ENCODE data around the gene SLITRK5. TPM values are rescaled to one million over a fixed set of nuclear protein-coding genes. Genes with fewer than 3 reads are reported as not detected.

SLITRK5 gene
- total RNA-seq, 2 experiments from 2014 or later, result not detected

- POLR2A ChIA-PET, result no interaction called here
- peaks cover 1% of the 10 kb centered on the region for H3K9me3 Mint-ChIP-seq
- peaks cover 48% of the 10 kb centered on the region for H3K27me3 Mint-ChIP-seq
- peak; percentile 38 for DNase-seq
- H3K27ac Mint-ChIP-seq, result no peak overlapping the region
- no peaks in the 10 kb centered on the region for H3K36me3 Mint-ChIP-seq
- H3K4me1 Mint-ChIP-seq, result peaks cover 9% of the 10 kb centered on the region
- H3K4me3 Mint-ChIP-seq, result peak overlapping the region; percentile 54
- no peak for ATAC-seq (ENCODE audit: low read depth)
Measured at GRCh38 chr13:87677496-87678371, 6.6 kb downstream of the SLITRK5 start.

- ATAC-seq (ENCODE audit: low read depth) (no peak), DNase-seq (no peak)
- Mint-ChIP-seq H3K27ac (no peak overlapping the region), H3K4me1 (peaks cover 8% of the 10 kb centered on the region), H3K9me3 (peaks cover 1% of the 10 kb centered on the region), H3K36me3 (no peaks in the 10 kb centered on the region), H3K4me3 (peak overlapping the region; percentile 54), H3K27me3 (peaks cover 42% of the 10 kb centered on the region)
- POLR2A ChIA-PET, result no interaction called here
Measured at GRCh38 chr13:87678372-87678752, 7.2 kb downstream of the SLITRK5 start.

DNA sequence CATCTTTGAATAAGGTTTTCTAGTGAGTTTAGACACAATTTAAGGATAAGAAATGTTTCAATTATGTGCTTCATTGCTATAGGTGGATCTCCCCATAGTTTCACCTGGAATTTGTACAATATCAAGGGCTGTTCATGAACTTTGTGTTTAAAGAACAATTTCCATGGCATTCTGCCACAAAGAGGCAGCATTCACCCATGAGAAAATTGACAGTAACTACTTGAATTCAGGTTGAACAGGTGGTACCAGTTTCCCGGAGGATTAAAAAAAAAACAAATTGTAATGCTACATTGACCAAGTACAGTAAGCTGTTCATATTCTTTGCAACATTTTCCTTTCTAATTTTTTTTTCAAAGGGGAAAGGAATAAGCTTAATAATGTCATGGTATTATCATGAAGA, 9.1 kb downstream of the SLITRK5 start:
- DNase-seq (no peak), ATAC-seq (ENCODE audit: low read depth) (no peak)
- peaks cover 5% of the 10 kb centered on the region for H3K4me1 Mint-ChIP-seq
- H3K27me3 Mint-ChIP-seq, result peaks cover 29% of the 10 kb centered on the region
- no peaks in the 10 kb centered on the region for H3K9me3 Mint-ChIP-seq
- H3K27ac Mint-ChIP-seq, result no peak overlapping the region
- POLR2A ChIA-PET, result no interaction called here
- no peak overlapping the region for H3K4me3 Mint-ChIP-seq
- H3K36me3 Mint-ChIP-seq, result no peaks in the 10 kb centered on the region

GRCh38 chr13:87684850-87685742, 13.9 kb downstream of the SLITRK5 start:
- Mint-ChIP-seq H3K4me3 (no peak overlapping the region), H3K36me3 (no peaks in the 10 kb centered on the region), H3K27ac (no peak overlapping the region), H3K27me3 (no peaks in the 10 kb centered on the region), H3K4me1 (no peaks in the 10 kb centered on the region), H3K9me3 (no peaks in the 10 kb centered on the region)
- ATAC-seq (ENCODE audit: low read depth) (no peak), DNase-seq (no peak)
- POLR2A ChIA-PET, result no interaction called here

DNA sequence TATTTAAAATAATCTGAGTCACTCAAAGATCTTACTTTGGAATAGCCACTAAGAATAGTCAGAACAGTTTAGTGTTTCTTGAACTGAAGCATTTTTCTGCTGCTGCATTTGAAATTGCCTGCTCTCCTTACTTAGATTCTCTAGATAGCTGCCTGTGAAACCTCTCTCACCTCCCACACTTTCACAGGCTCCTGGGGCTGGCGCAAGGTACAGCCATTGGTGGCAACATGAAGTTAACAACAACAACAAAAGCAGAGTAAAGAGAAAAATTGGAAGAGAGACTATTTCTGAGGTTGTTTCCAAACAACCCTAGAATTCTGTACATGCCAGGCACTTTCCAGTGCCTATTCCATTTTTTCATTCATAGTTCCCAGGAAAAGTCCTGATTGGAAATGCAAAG, 25.3 kb downstream of the SLITRK5 start:
- Mint-ChIP-seq H3K27ac (no peak overlapping the region), H3K36me3 (no peaks in the 10 kb centered on the region), H3K4me1 (no peaks in the 10 kb centered on the region), H3K27me3 (no peaks in the 10 kb centered on the region), H3K9me3 (no peaks in the 10 kb centered on the region), H3K4me3 (no peak overlapping the region)
- no peak for ATAC-seq (ENCODE audit: low read depth)
- POLR2A ChIA-PET, result no interaction called here
- DNase-seq, result no peak

DNA sequence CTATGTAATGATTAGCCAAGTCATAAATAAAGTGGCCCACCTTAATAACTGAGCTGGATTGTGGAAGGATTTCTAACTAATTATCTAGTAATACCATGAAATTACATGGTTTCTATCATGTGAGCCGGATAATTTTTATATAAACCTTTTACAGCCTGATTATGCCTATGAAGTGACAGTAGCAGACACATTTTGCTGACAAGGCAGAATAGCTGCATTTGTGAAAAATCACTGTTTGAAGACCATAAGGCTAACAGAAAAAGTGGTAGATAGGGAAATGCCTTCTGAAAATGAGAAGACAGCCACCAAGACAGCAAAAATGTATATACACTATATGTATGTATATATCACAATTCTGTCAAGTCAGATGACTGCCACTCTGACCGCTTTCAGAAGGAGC, 27.1 kb downstream of the SLITRK5 start:
- H3K36me3 Mint-ChIP-seq, result no peaks in the 10 kb centered on the region
- DNase-seq (no peak), ATAC-seq (ENCODE audit: low read depth) (no peak)
- H3K9me3 Mint-ChIP-seq, result peaks cover 2% of the 10 kb centered on the region
- no peaks in the 10 kb centered on the region for H3K27me3 Mint-ChIP-seq
- H3K4me3 Mint-ChIP-seq, result no peak overlapping the region
- POLR2A ChIA-PET, result no interaction called here
- H3K4me1 Mint-ChIP-seq, result no peaks in the 10 kb centered on the region
- H3K27ac Mint-ChIP-seq, result no peak overlapping the region

DNA sequence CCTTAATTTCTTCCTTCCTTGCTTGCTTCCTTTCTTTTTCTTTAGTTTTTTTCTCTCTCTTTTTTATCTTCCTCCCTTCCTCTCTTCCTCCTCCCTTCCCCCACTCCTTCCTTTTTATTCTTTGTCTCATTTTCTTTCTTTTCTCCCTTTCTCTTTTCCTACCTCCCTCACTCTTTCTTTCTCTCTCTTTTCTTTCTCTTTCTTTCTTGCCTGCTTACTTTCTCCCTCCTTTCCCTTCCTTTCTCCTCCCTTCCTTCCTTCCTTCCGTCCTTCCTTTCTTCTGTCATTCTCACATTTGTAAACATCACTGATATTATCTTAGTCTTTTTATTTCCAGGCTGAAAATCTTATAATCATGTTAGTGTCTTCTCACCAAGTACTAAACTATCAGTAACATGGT, 38.8 kb downstream of the SLITRK5 start:
- Mint-ChIP-seq H3K4me1 (no peaks in the 10 kb centered on the region), H3K9me3 (no peaks in the 10 kb centered on the region), H3K36me3 (no peaks in the 10 kb centered on the region), H3K27ac (no peak overlapping the region), H3K27me3 (no peaks in the 10 kb centered on the region), H3K4me3 (no peak overlapping the region)
- DNase-seq, result no peak
- POLR2A ChIA-PET, result no interaction called here
- no peak for ATAC-seq (ENCODE audit: low read depth)

DNA sequence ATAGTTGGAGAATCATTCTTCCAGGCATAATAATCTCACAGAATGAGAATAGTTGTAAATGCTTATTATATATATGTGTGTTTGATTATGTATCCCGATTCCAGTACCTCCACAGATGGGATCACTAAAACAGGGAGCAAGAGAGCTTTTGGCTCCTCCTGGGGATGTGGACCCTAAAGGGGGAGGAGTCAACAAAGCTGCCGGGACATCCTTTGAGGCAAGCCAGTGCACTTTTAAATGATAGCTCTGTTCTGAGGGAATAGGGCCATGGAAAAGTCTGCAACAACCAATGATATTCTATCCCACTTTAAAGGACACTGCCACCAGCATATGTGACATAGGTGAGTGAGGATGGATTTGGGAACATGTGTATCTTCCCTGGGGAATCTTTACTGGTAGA, 40.8 kb downstream of the SLITRK5 start:
- Mint-ChIP-seq H3K4me3 (no peak overlapping the region), H3K4me1 (no peaks in the 10 kb centered on the region), H3K27ac (no peak overlapping the region), H3K27me3 (no peaks in the 10 kb centered on the region), H3K9me3 (no peaks in the 10 kb centered on the region), H3K36me3 (no peaks in the 10 kb centered on the region)
- no peak for DNase-seq
- POLR2A ChIA-PET, result no interaction called here
- no peak for ATAC-seq (ENCODE audit: low read depth)

Measured in activated naive CD8-positive, alpha-beta T cell treated with anti-CD3 and anti-CD28 coated beads, Interleukin-2, amount 10 ng/mL, durations not matched to agents 7 days and 5 days (primary cell).